DMS53 treated with DMSO at 0.1 percent for 48 hours (cell line): ENCODE results near the gene BRME1.

Experiments used
- DNase-seq: peaks from one replicate; lab custom pipeline; 2025; ENCODE audit not compliant: unreplicated experiment; lab: John Stamatoyannopoulos, UW

The BRME1 gene

DNA sequence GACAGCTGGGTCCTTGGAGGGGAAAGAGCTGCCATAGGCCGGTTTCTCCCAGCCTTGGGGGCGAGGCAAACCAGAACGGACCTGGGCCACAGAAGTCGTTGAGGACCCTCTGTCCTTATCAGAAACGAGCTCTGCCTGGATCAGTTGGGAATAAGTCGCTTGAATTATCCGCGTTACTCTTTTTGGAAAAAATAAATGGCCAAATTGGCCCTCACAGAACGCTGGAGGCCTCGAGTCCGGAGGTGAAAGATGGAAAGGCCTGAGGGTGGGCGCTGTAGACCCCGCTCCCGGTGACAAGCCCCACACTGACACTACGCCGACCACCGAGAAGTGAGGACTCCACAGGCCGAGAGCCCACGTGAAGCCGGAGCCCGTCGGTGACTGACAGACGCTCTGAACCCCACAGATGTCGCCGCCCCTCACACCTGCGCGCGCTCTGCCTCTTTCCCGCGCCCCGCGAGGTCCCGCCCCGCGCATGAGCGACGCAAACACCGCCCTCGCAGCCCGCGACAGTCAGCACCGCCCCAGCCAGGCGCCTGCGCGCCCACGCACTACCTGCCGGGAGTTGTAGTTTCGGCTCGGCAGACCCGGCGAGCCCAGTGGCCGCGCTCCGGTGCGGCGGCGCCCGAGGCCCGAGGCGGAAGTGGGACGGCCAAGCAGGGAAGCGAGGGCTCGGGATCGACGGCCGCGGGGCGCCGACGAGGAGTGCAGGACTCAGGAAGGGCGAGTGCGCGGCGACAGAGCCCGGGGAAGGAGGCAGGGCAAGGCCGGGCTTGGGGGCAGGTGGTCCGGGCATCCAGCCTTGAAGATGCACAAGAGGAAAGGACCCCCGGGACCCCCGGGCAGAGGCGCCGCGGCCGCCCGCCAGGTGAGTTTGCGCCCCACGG is at the start of gene BRME1, which contains the start of gene CC2D1A:
Gene BRME1, minus strand, starts transcription at position 484 of the 887 bp plus-strand sequence. CDS start 1,225 bp downstream, outside the sequence.
Gene CC2D1A, plus strand, starts transcription at position 568 of the 887 bp plus-strand sequence. Its CDS starts 241 bp downstream, at position 809.
- peak; percentile 71 for DNase-seq

DNA sequence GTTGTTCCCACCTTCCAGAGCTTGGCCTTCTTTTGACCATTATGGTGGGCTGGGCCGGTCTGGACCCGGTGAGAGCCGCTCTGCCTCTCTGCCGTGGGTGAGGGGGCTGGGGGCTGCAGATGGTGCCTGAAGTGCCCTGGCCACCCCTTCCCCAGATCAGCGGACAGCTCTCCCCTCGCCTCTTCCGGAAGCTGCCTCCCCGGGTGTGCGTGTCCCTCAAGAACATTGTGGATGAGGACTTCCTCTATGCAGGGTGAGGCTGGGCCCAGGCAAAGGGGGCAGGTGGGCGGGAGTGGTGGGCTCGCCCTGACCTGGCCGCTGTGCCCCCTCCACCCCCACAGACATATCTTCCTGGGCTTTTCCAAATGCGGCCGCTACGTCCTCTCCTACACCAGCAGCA is 48.3 kb upstream of the BRME1 start:
- DNase-seq, result no peak

- DNase-seq, result no peak
Observed at GRCh38 chr19:13952931-13953531, 47.1 kb upstream of the BRME1 start.

DNA sequence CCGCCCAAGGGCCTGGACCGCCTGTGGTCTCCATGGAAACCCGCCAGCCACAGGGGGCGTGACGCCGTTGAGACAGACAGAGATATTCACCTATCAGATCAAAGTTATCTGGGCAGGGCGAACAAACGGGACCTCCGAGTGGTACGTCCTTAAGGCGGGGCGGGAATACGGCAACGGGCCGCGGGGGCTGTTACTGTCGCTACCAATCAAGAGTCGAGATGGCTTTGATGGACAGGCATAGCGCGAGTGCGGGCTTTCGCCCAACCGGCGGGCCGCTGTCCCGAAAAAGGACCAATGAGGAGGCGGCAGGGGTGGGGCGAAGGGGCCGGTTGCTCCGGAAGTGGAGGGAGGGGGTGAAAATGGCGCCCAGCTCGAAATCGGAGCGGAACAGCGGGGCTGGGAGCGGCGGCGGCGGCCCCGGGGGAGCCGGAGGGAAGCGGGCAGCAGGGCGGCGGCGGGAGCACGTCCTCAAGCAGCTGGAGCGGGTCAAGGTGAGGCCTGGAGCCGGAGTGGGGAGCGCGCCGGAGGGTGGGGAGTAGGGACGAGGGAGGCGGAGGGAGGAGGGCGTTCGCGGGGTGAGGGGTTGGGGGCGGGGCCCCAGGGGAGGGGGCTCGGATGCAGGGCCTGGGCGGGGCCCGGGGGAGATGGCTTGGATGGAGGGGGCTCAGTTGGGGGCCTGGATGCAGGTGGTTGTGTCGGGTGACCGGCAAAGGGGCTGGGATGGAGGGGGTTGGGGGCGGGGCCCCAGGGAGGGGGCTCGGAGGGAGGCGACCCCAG is 46.4 kb upstream of the BRME1 start, which contains the start of gene DCAF15:
Gene DCAF15, plus strand, starts transcription at position 356 of the 777 bp plus-strand sequence. Its CDS starts 4 bp downstream, at position 360.
- peak; percentile 94 for DNase-seq

DNA sequence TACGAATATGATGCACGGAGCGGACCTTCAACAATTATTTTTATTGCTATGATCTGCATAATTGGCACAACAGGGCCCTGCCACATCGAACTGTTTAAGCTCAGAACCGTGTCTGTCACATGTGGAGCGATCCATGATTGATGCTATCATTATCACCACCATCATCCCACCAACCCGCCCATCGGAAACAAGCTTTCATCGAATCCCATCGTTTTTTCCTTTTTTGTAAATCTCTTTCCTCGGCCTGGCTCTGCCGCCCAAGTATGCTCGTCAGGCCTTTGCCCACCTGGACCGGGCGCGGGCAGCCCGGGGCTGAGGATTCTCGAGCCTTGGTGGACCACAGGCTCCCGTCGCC is 45.9 kb upstream of the BRME1 start:
- DNase-seq, result no peak

DNA sequence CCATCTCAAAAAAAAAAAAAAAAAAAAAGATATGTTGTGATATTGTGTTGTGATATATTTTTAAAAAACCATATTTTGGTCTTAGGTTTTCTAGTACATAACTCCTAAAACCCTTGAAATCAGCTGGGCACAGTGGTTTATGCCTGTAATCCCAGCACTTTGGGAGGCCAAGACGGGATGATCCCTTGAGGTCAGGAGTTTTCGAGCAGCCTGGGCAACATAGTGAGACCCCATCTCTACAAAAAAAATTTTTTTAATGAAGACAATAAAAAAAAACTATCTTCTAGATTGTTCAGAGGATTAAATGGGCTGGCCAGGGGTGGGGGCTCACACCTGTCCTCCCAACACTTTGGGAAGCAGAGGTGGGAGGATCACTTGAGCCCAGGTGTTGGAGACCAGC is 45.1 kb upstream of the BRME1 start:
- DNase-seq, result no peak

DNA sequence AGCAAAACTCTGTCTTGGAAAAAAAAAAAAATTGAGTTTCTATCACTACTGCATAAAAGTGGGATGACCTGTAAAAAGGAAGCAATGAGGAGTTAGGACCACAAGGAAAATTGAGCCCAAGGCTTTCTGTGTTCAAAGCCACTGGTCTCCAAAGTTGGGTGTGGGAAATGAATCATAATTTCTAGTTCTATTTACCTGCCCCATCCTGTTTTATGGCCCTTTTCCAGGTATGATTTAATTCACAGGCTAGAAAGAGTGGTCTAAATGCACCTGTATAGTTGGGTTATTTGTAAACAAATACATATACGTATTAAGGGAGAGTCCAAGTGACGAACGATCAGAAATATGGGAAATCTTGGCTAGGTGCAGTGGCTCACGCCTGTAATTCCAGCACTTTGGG is 40.5 kb upstream of the BRME1 start:
- DNase-seq, result no peak

DNA sequence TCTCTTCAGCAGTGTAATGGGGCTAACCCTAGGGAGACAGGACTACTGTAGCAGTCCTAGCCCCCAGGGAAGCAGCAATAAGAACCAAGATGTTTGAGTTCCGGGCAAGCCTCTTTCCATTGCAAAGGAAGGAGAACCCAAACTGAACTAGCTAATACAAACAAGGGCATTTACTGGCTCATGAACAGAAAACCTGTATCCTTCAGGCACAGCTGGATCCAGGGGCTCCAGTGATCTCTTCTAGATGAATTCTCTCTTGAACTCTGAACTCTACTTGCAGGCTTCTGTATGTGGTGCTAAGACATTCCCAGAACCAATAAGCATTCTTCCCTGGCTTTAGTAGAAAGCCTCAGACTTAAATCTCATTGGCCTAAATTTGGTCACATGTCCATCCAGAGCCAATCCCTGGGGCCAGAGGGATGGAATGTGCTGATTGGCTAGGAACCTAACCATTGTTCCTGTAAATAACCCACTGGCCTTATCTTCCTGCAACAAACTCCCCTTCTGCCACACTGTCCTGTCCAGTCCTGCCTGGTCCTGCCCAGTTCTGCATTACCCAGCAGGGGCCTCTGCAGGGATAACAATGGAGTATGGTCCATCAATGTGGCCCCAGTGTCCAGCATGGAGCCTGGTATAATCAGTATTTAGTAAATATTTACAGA is 36.2 kb upstream of the BRME1 start:
- no peak for DNase-seq

GRCh38 chr19:13938301-13939064 is 32.6 kb upstream of the BRME1 start, which contains the start of gene PODNL1:
Gene PODNL1 (minus strand): TSS chr19:13938417. CDS start chr19:13938181, 236 bp downstream.
- no peak for DNase-seq

- no peak for DNase-seq
Observed at GRCh38 chr19:13937479-13938300, 31.8 kb upstream of the BRME1 start.

- no peak for DNase-seq
Observed at GRCh38 chr19:13935765-13936510, 30.0 kb upstream of the BRME1 start.

- DNase-seq, result no peak
Observed at GRCh38 chr19:13934785-13935109, 28.8 kb upstream of the BRME1 start.

DNA sequence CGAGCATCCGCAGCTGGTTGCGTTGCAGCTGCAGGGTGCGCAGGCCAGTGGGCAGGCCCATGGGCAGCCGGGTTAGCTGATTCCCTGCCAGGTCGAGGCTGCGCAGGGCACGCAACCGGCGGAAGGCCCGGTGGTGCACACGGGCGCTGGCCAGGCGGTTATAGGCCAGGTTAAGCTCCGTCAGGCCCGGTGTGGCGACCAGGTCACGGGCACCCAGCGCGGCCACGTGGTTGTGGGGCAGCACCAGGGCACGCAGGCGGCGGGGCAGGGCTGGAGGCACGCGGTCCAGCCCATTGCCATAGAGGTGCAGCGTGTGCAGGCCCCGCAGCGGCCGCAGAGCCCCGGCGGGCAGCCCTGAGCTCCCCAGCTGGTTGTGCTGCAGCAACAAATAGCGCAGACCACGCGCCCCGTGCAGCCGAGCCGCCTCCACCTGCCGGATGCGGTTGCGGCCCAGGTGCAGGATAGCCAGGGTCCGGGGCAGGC is 27.0 kb upstream of the BRME1 start:
- peak; percentile 3 for DNase-seq

- DNase-seq, result no peak
Observed at GRCh38 chr19:13932149-13932637, 26.3 kb upstream of the BRME1 start.

DNA sequence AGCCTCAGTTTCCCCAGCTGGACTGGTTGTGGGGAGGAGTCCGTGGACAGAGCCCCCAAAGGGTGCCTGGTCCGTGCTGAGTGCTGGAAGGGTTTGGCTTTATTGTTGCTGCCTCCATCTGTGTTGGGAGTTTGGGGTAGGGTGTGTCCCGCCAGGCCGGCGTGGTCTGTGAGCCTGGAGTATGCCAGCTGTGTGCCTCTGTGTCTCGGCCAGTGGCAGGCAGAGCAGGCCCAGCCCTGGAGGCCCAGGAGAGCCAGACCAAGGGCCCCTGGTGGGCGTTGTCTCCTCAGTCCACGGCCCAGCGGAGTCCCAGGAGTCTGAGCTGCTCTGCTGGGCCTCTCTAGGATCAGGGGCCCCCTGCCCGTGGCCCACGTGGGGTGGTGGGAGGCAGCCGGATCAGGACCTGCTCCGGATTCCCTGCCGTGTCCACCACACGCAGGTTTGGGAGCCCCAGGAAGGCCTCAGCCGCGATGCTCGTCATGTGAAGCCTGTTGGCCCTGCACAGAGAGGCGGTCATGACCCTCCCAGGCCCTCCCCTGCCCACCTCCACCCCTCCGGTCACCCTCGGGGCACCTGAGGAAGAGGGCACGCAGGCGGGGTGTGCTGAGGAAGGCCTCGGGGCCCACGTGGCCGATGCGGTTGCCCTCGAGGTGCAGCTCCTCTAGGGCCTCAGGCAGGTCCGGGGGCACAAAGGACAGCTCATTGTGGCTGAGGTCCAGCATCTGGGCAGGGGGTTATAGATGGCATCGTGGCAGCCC is 25.7 kb upstream of the BRME1 start:
- no peak for DNase-seq

- DNase-seq, result no peak
Observed at GRCh38 chr19:13930402-13930801, 24.5 kb upstream of the BRME1 start.

DNA sequence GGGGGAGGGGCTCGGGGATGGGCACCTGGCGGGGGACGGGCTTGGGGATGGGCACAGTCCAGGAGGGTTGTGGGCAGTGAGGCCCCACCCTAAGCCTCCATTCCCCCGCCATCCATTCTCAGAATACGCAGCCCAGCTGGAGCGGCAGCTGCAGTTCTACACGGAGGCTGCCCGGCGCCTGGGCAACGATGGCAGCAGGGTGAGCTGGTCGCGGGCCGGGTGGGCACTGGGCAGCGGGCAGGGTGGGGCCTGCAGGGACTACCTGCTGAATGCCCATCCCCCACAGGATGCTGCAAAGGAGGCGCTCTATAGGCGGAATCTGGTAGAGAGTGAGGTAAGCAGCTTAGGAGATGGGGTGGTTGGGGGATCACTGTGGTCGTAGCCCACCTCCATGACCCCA is 24.0 kb upstream of the BRME1 start:
- no peak for DNase-seq

GRCh38 chr19:13929340-13929739 is 23.4 kb upstream of the BRME1 start:
- no peak for DNase-seq
